K562 (cell line): ENCODE data around the gene WDR46. TPM values are rescaled to one million over a fixed set of nuclear protein-coding genes. Genes with fewer than 3 reads are reported as not detected.

ENCODE experiments used
- CREM ChIP-seq: IDR thresholded peaks from 2 replicates; pipeline ENCODE4 v1.6.1; 2014; ENCODE audit warnings: antibody characterized with exemption, low read depth
- ELF2 ChIP-seq: fragments of 250-450 bp; sonication (Bioruptor Pico); IDR thresholded peaks from 2 replicates; pipeline ENCODE4 v1.5.0; 2021; ENCODE audit warnings: mild to moderate bottlenecking
- FOXK2 ChIP-seq, 2 experiments: fragments of 450-650 bp; IDR thresholded peaks in 1 of 2; conservative IDR thresholded peaks in 1 of 2; 2 replicates each; pipeline ENCODE4 v1.6.1; 2016; ENCODE audit warnings: low read depth in 2 of 2, mild to moderate bottlenecking in 1 of 2
- LEF1 ChIP-seq: fragments of 450-650 bp; IDR thresholded peaks from 2 replicates; pipeline ENCODE4 v1.6.1; 2016; ENCODE audit warnings: mild to moderate bottlenecking
- MTA3 ChIP-seq: fragments of 450-650 bp; formaldehyde crosslinking; IDR thresholded peaks from 2 replicates; pipeline ENCODE4 v1.6.1; 2017; ENCODE audit warnings: mild to moderate bottlenecking, borderline replicate concordance
- NCOA1 ChIP-seq: fragments of 450-650 bp; IDR thresholded peaks from 2 replicates; pipeline ENCODE4 v1.6.1; 2016; ENCODE audit warnings: low read depth
- NCOR1 ChIP-seq: fragments of 450-650 bp; IDR thresholded peaks from 2 replicates; pipeline ENCODE4 v1.6.1; 2016; ENCODE audit warnings: mild to moderate bottlenecking, moderate library complexity
- PRMT5 ChIP-seq: sonication (generic); formaldehyde crosslinking; IDR thresholded peaks from 2 replicates; pipeline ENCODE4 v1.5.0; 2020; ENCODE audit warnings: missing genetic modification reagents
- RBM17 ChIP-seq: fragments of 200-400 bp; formaldehyde crosslinking; IDR thresholded peaks from 2 replicates; pipeline ENCODE4 v1.6.1; 2017; ENCODE audit warnings: low read depth, mild to moderate bottlenecking, low read length, borderline replicate concordance
- RHOXF2B ChIP-seq: fragments of 250-450 bp; sonication (Bioruptor Pico); conservative IDR thresholded peaks from 2 replicates; pipeline ENCODE4 v1.5.1; 2021
- SOX6 ChIP-seq: fragments of 450-650 bp; IDR thresholded peaks from 2 replicates; pipeline ENCODE4 v1.6.1; 2014; ENCODE audit warnings: mild to moderate bottlenecking
- SUPT5H ChIP-seq: fragments of 450-650 bp; IDR thresholded peaks from 2 replicates; pipeline ENCODE4 v1.6.1; 2016
- TAF1 ChIP-seq: IDR thresholded peaks from 2 replicates; pipeline ENCODE4 v1.6.1; 2011; ENCODE audit warnings: mild to moderate bottlenecking, low read length, moderate library complexity; ENCODE audit not compliant: insufficient read depth, control insufficient read depth, severe bottlenecking; ENCODE audit errors: extremely low read depth
- TBP ChIP-seq: optimal IDR thresholded peaks from 2 replicates; pipeline ENCODE3; 2011; ENCODE audit warnings: low read depth, low read length, improper control_type of control experiment
- TEAD1 ChIP-seq, 2 experiments: fragments of 450-650 bp in 1 of 2; sonication (generic) in 1 of 2; formaldehyde crosslinking; IDR thresholded peaks; 2 replicates each; pipeline versions ENCODE4 v1.4.0 to v1.8.0; 2020 to 2022; ENCODE audit warnings: mild to moderate bottlenecking in 2 of 2, missing genetic modification reagents in 1 of 2
- U2AF2 ChIP-seq: fragments of 200-400 bp; formaldehyde crosslinking; optimal IDR thresholded peaks from 2 replicates; pipeline ENCODE3; 2017; ENCODE audit warnings: low read depth, mild to moderate bottlenecking, low read length
- VEZF1 ChIP-seq: fragments of 200-800 bp; sonication (Bioruptor generic); IDR thresholded peaks from 2 replicates; pipeline ENCODE4 v1.6.1; 2017; ENCODE audit warnings: missing genetic modification characterization, missing compliant biosample characterization
- ZBTB9 ChIP-seq: fragments of 450-650 bp; formaldehyde crosslinking; IDR thresholded peaks from 2 replicates; pipeline ENCODE4 v1.4.0; 2020; ENCODE audit warnings: mild to moderate bottlenecking, moderate library complexity
- ZNF274 ChIP-seq: IDR thresholded peaks from 2 replicates; pipeline ENCODE4 v1.6.1; 2011; ENCODE audit warnings: low read depth, mild to moderate bottlenecking, low read length, moderate library complexity, borderline replicate concordance
- ZNF644 ChIP-seq: fragments of 200-800 bp; sonication (Bioruptor generic); IDR thresholded peaks from 2 replicates; pipeline ENCODE4 v1.6.1; 2016; ENCODE audit warnings: low read depth, missing genetic modification characterization, missing compliant biosample characterization
- ZSCAN29 ChIP-seq: fragments of 450-650 bp; IDR thresholded peaks from 2 replicates; pipeline ENCODE4 v1.6.1; 2017
- polyA plus RNA-seq, 8 experiments: library from polyadenylated mRNA; depleted of rRNA in 4 of 8; stranded (reverse) in 5 of 8; unstranded in 3 of 8; fragments of >200 nt; fragmentation: Nextera tagmentation in 2 of 8; fragmentation: Illumina TruSeq in 1 of 8; extraction: Ambion mirVana in 2 of 8; extraction: Trizol in 1 of 8; gene quantifications; 2 replicates each; pipeline versions ENCODE4 v1.2.1 to v1.2.3, GENCODE V29; 2011 to 2014; ENCODE audit warnings: inconsistent platforms in 1 of 8, missing spikeins in 1 of 8
- total RNA-seq, 7 experiments: library from RNA; depleted of rRNA in 6 of 7; stranded (reverse); fragments of >200 nt in 6 of 7; fragmentation: Illumina TruSeq in 2 of 7; extraction: Trizol in 2 of 7; gene quantifications; 2 replicates each; pipeline versions ENCODE4 v1.2.1 to v1.2.3, GENCODE V29; 2011 to 2021; ENCODE audit warnings: low replicate concordance in 1 of 7
- TF ChIP-seq, protein P1 (sequence below): sonication (generic); formaldehyde crosslinking; IDR thresholded peaks from 2 replicates; pipeline ENCODE4 v1.8.0; 2022; ENCODE audit warnings: mild to moderate bottlenecking, missing genetic modification reagents

The WDR46 gene
- total and polyA plus RNA-seq, 9 of the 15 experiments (the other 6 are each of a cell fraction or from before 2014, with no cell fraction given), result 8.9 to 146 (median 93.1) TPM

DNA sequence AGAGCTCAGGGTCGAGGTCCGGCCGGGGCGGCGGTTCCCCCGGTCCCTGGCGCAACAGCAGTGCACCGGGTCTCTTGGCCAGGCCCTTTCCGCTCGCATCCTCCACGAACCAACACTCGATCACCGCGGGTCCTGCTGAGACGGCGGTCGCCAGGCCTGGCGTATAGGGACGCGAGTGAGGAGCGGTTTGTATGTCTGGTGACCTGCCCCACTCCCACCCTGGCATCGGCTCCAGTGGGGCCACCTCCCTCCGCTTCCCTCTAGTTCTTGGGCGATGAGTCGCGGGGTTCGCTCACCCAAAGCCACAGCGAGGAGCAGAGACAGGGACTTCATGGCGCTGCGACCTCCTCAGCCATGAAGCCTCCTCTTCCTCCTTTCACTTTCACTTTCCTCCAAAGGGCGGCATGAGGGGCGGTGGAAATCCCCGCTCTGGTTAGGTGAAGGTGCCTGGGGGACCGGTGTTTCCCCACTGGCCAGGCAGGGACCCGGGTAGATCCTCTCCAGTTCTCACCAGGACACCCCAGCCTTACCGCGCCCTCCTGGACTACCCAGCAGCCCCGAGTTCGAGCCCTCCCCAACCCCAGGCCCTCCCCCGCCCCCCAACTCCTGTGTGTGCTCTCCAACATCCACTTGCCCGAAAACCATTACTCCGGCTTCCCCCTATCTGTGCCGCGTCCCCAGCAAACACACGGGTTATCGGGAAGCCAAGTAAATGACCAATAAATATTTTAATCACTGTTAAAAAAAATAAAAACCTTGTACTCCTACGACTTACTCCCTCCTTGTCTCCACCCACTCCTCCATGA, 24.9 kb upstream of the WDR46 start, which contains the start of gene TAPBP (continued):
- TF ChIP-seq, protein P1, sequence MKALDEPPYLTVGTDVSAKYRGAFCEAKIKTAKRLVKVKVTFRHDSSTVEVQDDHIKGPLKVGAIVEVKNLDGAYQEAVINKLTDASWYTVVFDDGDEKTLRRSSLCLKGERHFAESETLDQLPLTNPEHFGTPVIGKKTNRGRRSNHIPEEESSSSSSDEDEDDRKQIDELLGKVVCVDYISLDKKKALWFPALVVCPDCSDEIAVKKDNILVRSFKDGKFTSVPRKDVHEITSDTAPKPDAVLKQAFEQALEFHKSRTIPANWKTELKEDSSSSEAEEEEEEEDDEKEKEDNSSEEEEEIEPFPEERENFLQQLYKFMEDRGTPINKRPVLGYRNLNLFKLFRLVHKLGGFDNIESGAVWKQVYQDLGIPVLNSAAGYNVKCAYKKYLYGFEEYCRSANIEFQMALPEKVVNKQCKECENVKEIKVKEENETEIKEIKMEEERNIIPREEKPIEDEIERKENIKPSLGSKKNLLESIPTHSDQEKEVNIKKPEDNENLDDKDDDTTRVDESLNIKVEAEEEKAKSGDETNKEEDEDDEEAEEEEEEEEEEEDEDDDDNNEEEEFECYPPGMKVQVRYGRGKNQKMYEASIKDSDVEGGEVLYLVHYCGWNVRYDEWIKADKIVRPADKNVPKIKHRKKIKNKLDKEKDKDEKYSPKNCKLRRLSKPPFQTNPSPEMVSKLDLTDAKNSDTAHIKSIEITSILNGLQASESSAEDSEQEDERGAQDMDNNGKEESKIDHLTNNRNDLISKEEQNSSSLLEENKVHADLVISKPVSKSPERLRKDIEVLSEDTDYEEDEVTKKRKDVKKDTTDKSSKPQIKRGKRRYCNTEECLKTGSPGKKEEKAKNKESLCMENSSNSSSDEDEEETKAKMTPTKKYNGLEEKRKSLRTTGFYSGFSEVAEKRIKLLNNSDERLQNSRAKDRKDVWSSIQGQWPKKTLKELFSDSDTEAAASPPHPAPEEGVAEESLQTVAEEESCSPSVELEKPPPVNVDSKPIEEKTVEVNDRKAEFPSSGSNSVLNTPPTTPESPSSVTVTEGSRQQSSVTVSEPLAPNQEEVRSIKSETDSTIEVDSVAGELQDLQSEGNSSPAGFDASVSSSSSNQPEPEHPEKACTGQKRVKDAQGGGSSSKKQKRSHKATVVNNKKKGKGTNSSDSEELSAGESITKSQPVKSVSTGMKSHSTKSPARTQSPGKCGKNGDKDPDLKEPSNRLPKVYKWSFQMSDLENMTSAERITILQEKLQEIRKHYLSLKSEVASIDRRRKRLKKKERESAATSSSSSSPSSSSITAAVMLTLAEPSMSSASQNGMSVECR (CRISPR knock-in tag), result peak; percentile 88
- TF ChIP-seq SUPT5H (peak; percentile 68; the same call in 1 of the 2 replicates), TEAD1 (CRISPR knock-in tag; IDR thresholded peaks at IDR 0.05) (peak in 1 of 2 experiments; percentile 21; a peak in 1 of 4 replicates), RHOXF2B (0 out of 2 replicates have a peak, but pooled peaks have one; percentile 31), ZNF274 (no peak), VEZF1 (CRISPR knock-in tag) (peak; percentile 56; the same call in 1 of the 2 replicates), TAF1 (peak; percentile 10), CREM (peak; percentile 20; the same call in 1 of the 2 replicates), RBM17 (no peak), MTA3 (peak; percentile 17; the same call in 1 of the 2 replicates), FOXK2 (conservative IDR thresholded peaks at IDR 0.05 in 1 of 2, IDR thresholded peaks at IDR 0.05 in 1 of 2; ENCODE audit: low read depth in 2 of 2) (no peak; a peak in 1 of 4 replicates), LEF1 (no peak), ZNF644 (tag) (peak; percentile 38; the same call in 1 of the 2 replicates), ELF2 (CRISPR knock-in tag) (peak; percentile 37; the same call in 1 of the 2 replicates), ZSCAN29 (no peak), U2AF2 (no peak), NCOR1 (0 out of 2 replicates have a peak, but pooled peaks have one; percentile 1), PRMT5 (CRISPR knock-in tag) (peak; percentile 41; the same call in 1 of the 2 replicates), TBP (peak; percentile 25), ZBTB9 (CRISPR knock-in tag) (0 out of 2 replicates have a peak, but pooled peaks have one; percentile 42), NCOA1 (0 out of 2 replicates have a peak, but pooled peaks have one; percentile 8), SOX6 (0 out of 2 replicates have a peak, but pooled peaks have one; percentile 11)
